Cardiac fibroblast (primary cell): Measurements from ENCODE around the gene SEC11A.
"Not testable (repeated sequence)": the region's sequence is repeated elsewhere in the genome, so short reads cannot be mapped to it uniquely, and the experiment has no call there.

ENCODE experiments used
- DNase-seq, 2 donors: peaks; one replicate each; pipeline versions ENCODE4 v3.0.0 to v3.0.0-alpha.2; 2010; ENCODE audit warnings: low read depth in 2 of 2
- H3K4me3 ChIP-seq, 2 donors: replicated peaks in 1 of 2; 1 replicate in 1 of 2; 2 replicates in 1 of 2; pipeline ENCODE4 v1.5.1; 2011; ENCODE audit warnings: low read depth in 2 of 2, low read length in 2 of 2, mild to moderate bottlenecking in 2 of 2, moderate library complexity in 1 of 2
- CTCF ChIP-seq: IDR thresholded peaks from one replicate; pipeline ENCODE4 v1.5.1; 2011; ENCODE audit warnings: low read depth, mild to moderate bottlenecking, low read length, inconsistent platforms

SEC11A gene

DNA sequence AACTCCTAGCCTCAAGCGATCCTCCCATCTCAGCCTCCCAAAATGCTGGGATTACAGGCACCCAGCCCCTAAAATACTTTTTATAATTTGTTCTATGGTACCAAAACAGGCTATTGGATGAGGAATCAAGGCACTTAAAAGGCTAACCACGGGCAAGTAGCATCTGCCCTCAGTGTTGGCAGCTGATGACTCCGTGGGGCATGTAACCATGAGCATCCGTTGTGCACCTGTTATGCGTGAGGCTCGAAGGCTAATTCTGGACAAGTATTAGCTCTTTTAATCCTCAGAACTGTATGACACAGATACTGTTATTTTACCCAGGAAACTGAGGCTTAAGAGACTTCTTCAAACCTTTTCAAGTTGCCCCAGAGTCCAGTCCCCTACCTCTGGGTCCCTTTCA is 72.1 kb downstream of the SEC11A start:
- no peak for DNase-seq
- no peak for TF ChIP-seq CTCF
- no peak overlapping the region for H3K4me3 ChIP-seq

DNA sequence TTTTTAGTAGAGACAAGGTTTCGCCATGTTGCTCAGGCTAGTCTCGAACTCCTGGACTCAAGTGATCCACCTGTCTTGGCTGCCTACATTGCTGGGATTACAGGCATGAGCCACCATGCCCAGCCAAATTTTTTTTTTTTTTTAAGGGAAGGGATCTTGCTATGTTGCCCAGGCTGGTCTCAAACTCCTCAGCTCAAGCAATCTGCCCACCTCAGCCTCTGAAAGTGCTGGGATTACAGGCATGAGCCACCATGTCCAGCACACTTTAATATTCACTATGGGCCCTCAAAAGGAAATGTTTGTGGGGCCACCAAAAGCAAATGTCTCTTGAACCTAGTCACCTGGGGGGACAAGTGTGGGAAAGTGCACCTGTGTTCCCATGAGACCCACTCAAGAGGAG is 73.3 kb downstream of the SEC11A start:
- not testable (repeated sequence) for H3K4me3 ChIP-seq, DNase-seq

- DNase-seq, H3K4me3 ChIP-seq: not testable (repeated sequence)
Measured at GRCh38 chr15:84641871-84642270, 74.1 kb downstream of the SEC11A start.

- H3K4me3 ChIP-seq = no peak overlapping the region
- peak; percentile 15 to 55 for DNase-seq
- no peak for TF ChIP-seq CTCF
Measured at GRCh38 chr15:84638103-84638502, 77.8 kb downstream of the SEC11A start.

DNA sequence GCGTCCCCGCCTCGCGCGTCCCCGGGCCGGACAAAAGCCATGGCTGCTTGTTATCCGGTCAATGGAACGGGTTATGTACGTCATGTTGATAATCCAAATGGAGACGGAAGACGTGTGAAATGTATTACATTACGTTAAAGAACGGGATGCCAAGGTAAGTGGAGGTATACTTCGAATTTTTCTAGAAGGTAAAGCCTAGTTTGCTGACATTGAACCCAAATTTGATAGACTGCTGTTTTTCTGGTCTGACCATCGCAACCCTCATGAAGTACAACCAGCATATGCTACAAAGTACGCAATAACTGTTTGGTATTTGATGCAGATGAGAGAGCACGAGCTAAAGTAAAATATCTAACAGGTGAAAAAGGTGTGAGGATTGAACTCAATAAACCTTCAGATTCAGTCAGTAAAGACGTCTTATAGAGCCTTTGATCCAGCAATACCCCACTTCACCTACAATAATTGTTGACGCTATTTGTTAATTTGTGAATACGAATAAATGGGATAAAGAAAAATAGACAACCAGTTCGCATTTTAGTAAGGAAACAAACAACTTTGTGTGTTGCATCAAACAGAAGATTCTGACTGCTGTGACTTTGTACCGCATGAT is 81.6 kb downstream of the SEC11A start:
- TF ChIP-seq CTCF = no peak
- DNase-seq = no peak

GRCh38 chr15:84633311-84634227 is 82.4 kb downstream of the SEC11A start:
- DNase-seq = peak; percentile 78 to 79
- peak overlapping the region; percentile 44 to 68 for H3K4me3 ChIP-seq
- no peak for TF ChIP-seq CTCF

More for the DNA sequence above, 81.6 kb downstream of the SEC11A start:
- H3K4me3 ChIP-seq = peak overlapping the region; percentile 25 to 68

DNA sequence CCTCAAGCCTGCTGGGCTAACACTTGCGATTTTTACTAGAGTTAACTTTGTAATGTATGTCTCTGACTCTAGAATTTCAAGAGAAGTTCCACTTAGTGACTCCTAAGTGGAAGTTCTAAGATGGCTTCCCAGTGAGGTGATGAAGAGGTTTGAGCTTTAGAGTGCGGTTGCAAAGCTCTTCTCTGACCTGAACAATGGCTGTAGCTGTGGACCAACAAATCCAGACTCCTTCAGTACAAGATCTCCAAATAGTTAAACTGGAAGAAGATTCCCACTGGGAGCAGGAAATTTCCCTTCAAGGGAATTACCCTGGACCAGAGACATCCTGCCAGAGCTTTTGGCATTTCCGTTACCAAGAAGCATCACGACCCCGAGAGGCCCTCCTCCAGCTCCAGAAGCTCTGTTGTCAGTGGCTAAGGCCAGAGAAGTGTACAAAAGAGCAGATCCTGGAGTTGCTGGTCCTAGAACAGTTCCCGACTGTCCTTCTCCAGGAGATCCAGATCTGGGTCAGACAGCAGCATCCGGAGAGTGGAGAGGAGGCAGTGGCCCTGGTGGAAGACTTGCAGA is 84.2 kb downstream of the SEC11A start:
- no peak for TF ChIP-seq CTCF
- peak overlapping the region; percentile 70 to 73 for H3K4me3 ChIP-seq
- peak; percentile 32 to 46 for DNase-seq
